ENCODE results near the gene SNX15. TPM values are rescaled to one million over a fixed set of nuclear protein-coding genes. Genes with fewer than 3 reads are reported as not detected.

The SNX15 gene
- total RNA-seq, 1 experiment from 2014 or later: 34.7 TPM

DNA sequence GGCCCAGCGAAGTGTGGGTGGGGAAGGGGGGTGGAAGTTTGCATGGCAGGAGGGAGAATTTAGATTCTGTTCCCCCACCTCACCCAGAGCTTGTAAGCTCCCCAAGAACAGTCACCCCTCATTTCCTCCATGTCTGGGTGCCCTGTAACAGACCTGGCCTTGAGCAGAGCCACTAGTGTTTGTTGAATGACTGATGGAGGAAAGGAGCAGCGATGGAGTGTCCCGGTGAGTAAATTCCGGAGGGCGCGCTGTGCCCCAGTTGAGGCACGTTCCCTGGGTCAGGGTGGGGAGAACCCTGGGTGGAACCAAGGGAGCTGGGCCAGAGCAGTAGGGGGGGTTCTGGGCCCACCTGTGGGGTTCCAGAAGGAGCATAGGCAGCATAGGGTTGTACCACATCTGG is 30.3 kb downstream of the SNX15 start:
- POLR2A ChIA-PET (ENCODE audit: low non-redundant PET): no interaction called here
- no TSS peak for BruUV-seq (replicated peaks)
- H3K27ac ChIP-seq (ENCODE audit: low read depth, low read length, poor library complexity, severe bottlenecking): no peak overlapping the region

DNA sequence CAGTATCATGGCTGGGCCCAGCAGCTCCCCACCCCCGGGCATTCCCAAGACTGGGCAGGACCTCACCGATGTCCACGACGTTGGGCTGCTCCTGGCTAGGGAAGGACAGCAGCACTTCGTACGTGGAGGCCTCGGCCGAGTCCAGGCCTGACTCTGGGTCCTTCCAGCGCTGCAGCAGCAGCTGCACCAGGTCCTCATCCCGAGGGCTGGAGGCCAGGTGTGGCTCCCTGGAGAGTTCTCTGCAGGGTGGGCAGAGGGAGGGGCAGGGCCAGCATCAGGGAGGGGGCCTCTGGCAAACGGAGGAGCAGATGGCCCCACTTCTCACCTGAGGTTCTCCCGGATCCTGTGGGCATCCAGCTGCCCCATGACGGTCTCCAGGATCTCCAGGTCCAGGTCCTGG is 30.8 kb downstream of the SNX15 start:
- POLR2A ChIA-PET (ENCODE audit: low non-redundant PET): no interaction called here

More for the DNA sequence above, 30.3 kb downstream of the SNX15 start:
- DNase-seq (ENCODE audit: low spot score): no peak
- CTCF ChIA-PET: no interaction called here
- intact Hi-C loops (cut with micrococcal nuclease; ENCODE audit: unreplicated experiment): no loop called here
- TF ChIP-seq, protein P1, sequence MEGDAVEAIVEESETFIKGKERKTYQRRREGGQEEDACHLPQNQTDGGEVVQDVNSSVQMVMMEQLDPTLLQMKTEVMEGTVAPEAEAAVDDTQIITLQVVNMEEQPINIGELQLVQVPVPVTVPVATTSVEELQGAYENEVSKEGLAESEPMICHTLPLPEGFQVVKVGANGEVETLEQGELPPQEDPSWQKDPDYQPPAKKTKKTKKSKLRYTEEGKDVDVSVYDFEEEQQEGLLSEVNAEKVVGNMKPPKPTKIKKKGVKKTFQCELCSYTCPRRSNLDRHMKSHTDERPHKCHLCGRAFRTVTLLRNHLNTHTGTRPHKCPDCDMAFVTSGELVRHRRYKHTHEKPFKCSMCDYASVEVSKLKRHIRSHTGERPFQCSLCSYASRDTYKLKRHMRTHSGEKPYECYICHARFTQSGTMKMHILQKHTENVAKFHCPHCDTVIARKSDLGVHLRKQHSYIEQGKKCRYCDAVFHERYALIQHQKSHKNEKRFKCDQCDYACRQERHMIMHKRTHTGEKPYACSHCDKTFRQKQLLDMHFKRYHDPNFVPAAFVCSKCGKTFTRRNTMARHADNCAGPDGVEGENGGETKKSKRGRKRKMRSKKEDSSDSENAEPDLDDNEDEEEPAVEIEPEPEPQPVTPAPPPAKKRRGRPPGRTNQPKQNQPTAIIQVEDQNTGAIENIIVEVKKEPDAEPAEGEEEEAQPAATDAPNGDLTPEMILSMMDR (conservative IDR thresholded peaks at IDR 0.05; ENCODE audit: low read depth, low read length): no peak
- TF ChIP-seq EZH2 (IDR thresholded peaks at IDR 0.05; ENCODE audit: borderline replicate concordance, low read depth, low read length, poor library complexity, severe bottlenecking): no peak
- Histone ChIP-seq H3K36me3 (ENCODE audit: insufficient read depth, low read length, poor library complexity, severe bottlenecking) (no peaks in the 10 kb centered on the region), H3K4me3 (ENCODE audit: low read depth, low read length, poor library complexity, severe bottlenecking) (no peak overlapping the region), H3K27me3 (replicated peaks; ENCODE audit: insufficient read depth, low read depth, low read length, poor library complexity) (no peaks in the 10 kb centered on the region), H3K4me1 (ENCODE audit: insufficient read depth, low read length, poor library complexity, severe bottlenecking) (no peaks in the 10 kb centered on the region), H3K9me3 (ENCODE audit: low read depth, low read length, poor library complexity, severe bottlenecking) (no peaks in the 10 kb centered on the region)

DNA sequence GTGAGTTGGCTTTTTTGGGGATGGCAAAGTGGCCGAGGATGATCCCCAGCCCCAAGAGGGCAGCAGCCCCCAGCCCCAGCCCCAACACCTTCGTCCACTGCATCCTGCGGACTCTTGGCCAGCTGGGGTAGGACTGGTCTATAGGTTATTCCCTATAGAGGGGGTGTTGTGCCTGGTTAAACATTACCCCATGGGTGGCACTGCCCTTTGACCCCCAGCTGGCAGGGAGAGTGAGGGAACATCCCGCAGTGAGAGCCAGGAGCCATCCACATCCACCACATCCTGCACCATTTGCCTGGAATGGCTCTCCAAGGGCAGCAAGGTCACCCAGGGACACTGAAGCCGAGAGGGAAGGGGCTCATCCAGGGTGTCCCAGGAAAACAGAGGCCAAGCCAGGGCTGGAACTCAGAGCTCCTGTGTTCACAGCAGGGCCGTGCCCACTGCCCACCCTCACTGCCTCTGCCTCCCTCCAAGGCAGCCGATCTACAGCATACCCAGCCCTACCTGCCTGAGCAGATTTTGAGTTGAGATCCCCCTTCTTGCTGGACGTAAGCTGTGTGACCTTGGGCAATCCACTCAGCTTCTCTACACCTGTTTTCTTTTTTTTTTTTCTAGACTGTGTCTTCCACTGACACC is 31.3 kb downstream of the SNX15 start, which contains the start of gene NAALADL1:
TSS of gene NAALADL1 (minus strand) at position 135 of the 636 bp plus-strand sequence. CDS start at position 103, 32 bp downstream.
- ChIA-PET CTCF (no interaction called here), POLR2A (ENCODE audit: low non-redundant PET) (no interaction called here)
- no peaks in the 10 kb centered on the region for H3K36me3 ChIP-seq (ENCODE audit: insufficient read depth, low read length, poor library complexity, severe bottlenecking)
- no peak for DNase-seq (ENCODE audit: low spot score)
- H3K27me3 ChIP-seq (replicated peaks; ENCODE audit: insufficient read depth, low read depth, low read length, poor library complexity): no peaks in the 10 kb centered on the region
- no peaks in the 10 kb centered on the region for H3K4me1 ChIP-seq (ENCODE audit: insufficient read depth, low read length, poor library complexity, severe bottlenecking)
- H3K27ac ChIP-seq (ENCODE audit: low read depth, low read length, poor library complexity, severe bottlenecking): no peak within 1 kb of the TSS
- intact Hi-C loops (cut with micrococcal nuclease; ENCODE audit: unreplicated experiment): no loop called here
- BruUV-seq (replicated peaks): no TSS peak
- H3K4me3 ChIP-seq (ENCODE audit: low read depth, low read length, poor library complexity, severe bottlenecking): no peak within 1 kb of the TSS
- no peaks in the 10 kb centered on the region for H3K9me3 ChIP-seq (ENCODE audit: low read depth, low read length, poor library complexity, severe bottlenecking)
- no peak for TF ChIP-seq EZH2 (IDR thresholded peaks at IDR 0.05; ENCODE audit: borderline replicate concordance, low read depth, low read length, poor library complexity, severe bottlenecking)
- TF ChIP-seq, protein P1 (conservative IDR thresholded peaks at IDR 0.05; ENCODE audit: low read depth, low read length): no peak

More for the DNA sequence above, 30.8 kb downstream of the SNX15 start:
- Histone ChIP-seq H3K36me3 (ENCODE audit: insufficient read depth, low read length, poor library complexity, severe bottlenecking) (no peaks in the 10 kb centered on the region), H3K27me3 (replicated peaks; ENCODE audit: insufficient read depth, low read depth, low read length, poor library complexity) (no peaks in the 10 kb centered on the region), H3K4me3 (ENCODE audit: low read depth, low read length, poor library complexity, severe bottlenecking) (no peak overlapping the region), H3K9me3 (ENCODE audit: low read depth, low read length, poor library complexity, severe bottlenecking) (no peaks in the 10 kb centered on the region), H3K27ac (ENCODE audit: low read depth, low read length, poor library complexity, severe bottlenecking) (no peak overlapping the region), H3K4me1 (ENCODE audit: insufficient read depth, low read length, poor library complexity, severe bottlenecking) (no peaks in the 10 kb centered on the region)
- no peak for TF ChIP-seq EZH2 (IDR thresholded peaks at IDR 0.05; ENCODE audit: borderline replicate concordance, low read depth, low read length, poor library complexity, severe bottlenecking)
- TF ChIP-seq, protein P1 (conservative IDR thresholded peaks at IDR 0.05; ENCODE audit: low read depth, low read length): no peak
- intact Hi-C loops (cut with micrococcal nuclease; ENCODE audit: unreplicated experiment): no loop called here
- CTCF ChIA-PET: no interaction called here
- BruUV-seq (replicated peaks): no TSS peak
- no peak for DNase-seq (ENCODE audit: low spot score)

Data from A673 (cell line).